Measurements from ENCODE around the gene LTC4S. TPM values are rescaled to one million over a fixed set of nuclear protein-coding genes. Genes with fewer than 3 reads are reported as not detected.

The LTC4S gene
- polyA plus RNA-seq, 1 experiment = 0.40 TPM

GRCh38 chr5:179818746-179819295, 25.0 kb downstream of the LTC4S start:
- no peak for TF ChIP-seq CTCF (IDR thresholded peaks at IDR 0.05; ENCODE audit: low read depth, low read length)

GRCh38 chr5:179819296-179820126, 25.7 kb downstream of the LTC4S start:
- Histone ChIP-seq H3K9me3 (ENCODE audit: control insufficient read depth, insufficient read depth, low read length) (no peaks in the 10 kb centered on the region; the same call in 1 of the 2 replicates), H3K4me3 (ENCODE audit: low read depth, low read length) (peak overlapping the region; percentile 29; the same call in 1 of the 2 replicates), H3K27me3 (ENCODE audit: control insufficient read depth, insufficient read depth, low read length) (no peaks in the 10 kb centered on the region), H3K27ac (ENCODE audit: low read depth, low read length) (peak overlapping the region; percentile 99)
- ChIA-PET POLR2A (interaction anchor here (0.6 to 2.9 kb wide), 9 partner anchors 8 to 196 kb away, joined by 3 to 14 read pairs (median 5); partner anchors contain the start of gene HNRNPH1), CTCF (no interaction called here)
- TF ChIP-seq CTCF (IDR thresholded peaks at IDR 0.05; ENCODE audit: low read depth, low read length) = no peak
- DNase-seq (ENCODE audit: low read depth, low spot score) = no peak

More at GRCh38 chr5:179818746-179819295, 25.0 kb downstream of the LTC4S start:
- Histone ChIP-seq H3K27me3 (ENCODE audit: control insufficient read depth, insufficient read depth, low read length) (no peaks in the 10 kb centered on the region), H3K4me3 (ENCODE audit: low read depth, low read length) (peak overlapping the region; percentile 44), H3K9me3 (ENCODE audit: control insufficient read depth, insufficient read depth, low read length) (no peaks in the 10 kb centered on the region; the same call in 1 of the 2 replicates), H3K27ac (ENCODE audit: low read depth, low read length) (peak overlapping the region; percentile 99)
- ChIA-PET POLR2A (interaction anchor here (0.6 to 2.9 kb wide), 5 partner anchors 9 to 195 kb away, joined by 3 to 12 read pairs (median 4); partner anchors contain the start of gene HNRNPH1), CTCF (no interaction called here)
- peak; percentile 81 for DNase-seq (ENCODE audit: low read depth, low spot score)

GRCh38 chr5:179820127-179820482, 26.3 kb downstream of the LTC4S start:
- DNase-seq (ENCODE audit: low read depth, low spot score) = no peak
- Histone ChIP-seq H3K27me3 (ENCODE audit: control insufficient read depth, insufficient read depth, low read length) (no peaks in the 10 kb centered on the region), H3K4me3 (ENCODE audit: low read depth, low read length) (peak overlapping the region; percentile 94), H3K27ac (ENCODE audit: low read depth, low read length) (peak overlapping the region; percentile 99), H3K9me3 (ENCODE audit: control insufficient read depth, insufficient read depth, low read length) (no peaks in the 10 kb centered on the region; the same call in 1 of the 2 replicates)
- ChIA-PET POLR2A (interaction anchor here (0.6 to 2.9 kb wide), 11 partner anchors 9 to 223 kb away, joined by 3 to 14 read pairs (median 7); partner anchors contain the start of genes HNRNPH1 and MAML1), CTCF (no interaction called here)
- no peak for TF ChIP-seq CTCF (IDR thresholded peaks at IDR 0.05; ENCODE audit: low read depth, low read length)

GRCh38 chr5:179820483-179821297, 26.9 kb downstream of the LTC4S start, which contains the start of gene SQSTM1:
Gene SQSTM1 (plus strand): TSS chr5:179820905. CDS start chr5:179820937, 32 bp downstream.
- ChIA-PET POLR2A (interaction anchor here (0.6 to 2.9 kb wide), 12 partner anchors 10 to 224 kb away, joined by 3 to 14 read pairs (median 6); partner anchors contain the start of genes HNRNPH1 and MAML1), CTCF (no interaction called here)
- TF ChIP-seq CTCF (IDR thresholded peaks at IDR 0.05; ENCODE audit: low read depth, low read length) = no peak
- Histone ChIP-seq H3K27me3 (ENCODE audit: control insufficient read depth, insufficient read depth, low read length) (no peaks in the 10 kb centered on the region), H3K4me3 (ENCODE audit: low read depth, low read length) (peak within 1 kb of the TSS; percentile 94), H3K9me3 (ENCODE audit: control insufficient read depth, insufficient read depth, low read length) (no peaks in the 10 kb centered on the region; the same call in 1 of the 2 replicates), H3K27ac (ENCODE audit: low read depth, low read length) (peak within 1 kb of the TSS; percentile 99)
- DNase-seq (ENCODE audit: low read depth, low spot score) = peak; percentile 55

Measured in AG04450 (cell line).